ENCODE results near the gene RPSA.
"Not testable (repeated sequence)": the region's sequence is repeated elsewhere in the genome, so short reads cannot be mapped to it uniquely, and the experiment has no call there.

RPSA gene

DNA sequence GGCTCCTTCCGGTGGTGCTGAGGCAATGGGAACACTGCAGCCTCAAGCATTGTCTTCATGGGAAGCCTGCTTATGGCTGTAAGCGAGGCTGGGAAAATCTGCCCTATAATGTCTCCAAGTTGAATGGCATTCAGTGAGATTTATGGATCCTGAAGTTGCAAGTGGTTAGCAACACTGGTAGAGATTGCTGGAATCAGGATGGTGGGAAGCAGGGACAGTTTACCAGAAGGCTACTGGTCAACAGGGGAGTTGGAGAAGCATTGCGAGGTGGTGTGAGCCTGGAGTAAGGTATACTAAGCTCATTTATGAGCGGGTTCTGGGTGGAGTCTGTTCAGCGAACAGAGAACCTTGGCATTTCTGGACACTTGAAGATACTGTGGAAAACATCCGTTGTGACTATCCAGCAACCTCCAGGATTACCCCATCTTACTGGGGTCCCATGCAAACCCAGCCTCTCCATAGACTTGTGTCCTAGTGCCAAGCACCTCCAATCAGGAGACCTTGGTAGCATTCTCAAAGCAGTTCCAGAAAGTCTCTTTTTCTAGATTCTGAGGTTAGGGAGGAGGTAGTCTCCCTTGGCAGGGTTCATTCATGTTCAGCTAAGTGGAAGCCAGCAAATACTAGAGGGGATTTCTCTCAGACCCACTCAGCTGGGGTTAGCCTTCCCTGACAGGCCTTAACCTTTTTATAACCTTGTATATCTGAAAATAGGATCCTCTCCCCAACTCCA, 7.3 kb downstream of the RPSA start:
- no peaks in the 10 kb centered on the region for H3K27me3 ChIP-seq (ENCODE audit: insufficient read depth, low read depth, severe bottlenecking)
- peaks cover 60% of the 10 kb centered on the region for H3K36me3 ChIP-seq
- H3K9me3 ChIP-seq (ENCODE audit: severe bottlenecking), result no peaks in the 10 kb centered on the region
- H3K4me3 ChIP-seq (ENCODE audit: low read depth, low read length), result no peak overlapping the region
- TF ChIP-seq, protein P1, sequence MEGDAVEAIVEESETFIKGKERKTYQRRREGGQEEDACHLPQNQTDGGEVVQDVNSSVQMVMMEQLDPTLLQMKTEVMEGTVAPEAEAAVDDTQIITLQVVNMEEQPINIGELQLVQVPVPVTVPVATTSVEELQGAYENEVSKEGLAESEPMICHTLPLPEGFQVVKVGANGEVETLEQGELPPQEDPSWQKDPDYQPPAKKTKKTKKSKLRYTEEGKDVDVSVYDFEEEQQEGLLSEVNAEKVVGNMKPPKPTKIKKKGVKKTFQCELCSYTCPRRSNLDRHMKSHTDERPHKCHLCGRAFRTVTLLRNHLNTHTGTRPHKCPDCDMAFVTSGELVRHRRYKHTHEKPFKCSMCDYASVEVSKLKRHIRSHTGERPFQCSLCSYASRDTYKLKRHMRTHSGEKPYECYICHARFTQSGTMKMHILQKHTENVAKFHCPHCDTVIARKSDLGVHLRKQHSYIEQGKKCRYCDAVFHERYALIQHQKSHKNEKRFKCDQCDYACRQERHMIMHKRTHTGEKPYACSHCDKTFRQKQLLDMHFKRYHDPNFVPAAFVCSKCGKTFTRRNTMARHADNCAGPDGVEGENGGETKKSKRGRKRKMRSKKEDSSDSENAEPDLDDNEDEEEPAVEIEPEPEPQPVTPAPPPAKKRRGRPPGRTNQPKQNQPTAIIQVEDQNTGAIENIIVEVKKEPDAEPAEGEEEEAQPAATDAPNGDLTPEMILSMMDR (IDR thresholded peaks at IDR 0.05; ENCODE audit: low read depth, low read length), result no peak
- no peak for DNase-seq
- H3K27ac ChIP-seq, result no peak overlapping the region; the same call in 1 of the 2 replicates

DNA sequence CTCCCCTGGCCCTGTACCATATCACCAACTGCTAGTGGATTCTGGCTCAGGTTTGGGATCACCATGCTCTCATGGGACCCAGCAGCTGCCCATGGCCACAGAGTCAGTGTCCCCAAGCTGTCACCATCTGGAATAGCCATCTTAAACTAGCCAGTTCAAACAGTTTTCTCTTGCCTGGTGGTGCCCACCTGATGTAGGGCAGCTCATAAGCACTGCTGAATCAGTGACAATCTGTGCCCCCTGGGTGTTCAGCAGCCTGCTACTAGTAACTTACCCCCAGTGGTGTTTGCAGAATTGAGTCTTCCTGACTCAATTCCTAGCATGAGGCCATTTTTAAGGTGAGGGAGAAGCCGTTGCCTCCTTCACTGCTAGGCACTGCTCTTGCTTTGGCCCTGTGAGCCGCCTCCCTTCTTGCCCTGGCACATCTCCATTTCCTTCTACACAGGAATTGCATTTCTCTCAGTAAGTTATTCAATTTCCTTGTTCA, 7.9 kb downstream of the RPSA start:
- H3K27ac ChIP-seq, result peak overlapping the region; percentile 43
- H3K4me3 ChIP-seq (ENCODE audit: low read depth, low read length), result no peak overlapping the region
- H3K9me3 ChIP-seq (ENCODE audit: severe bottlenecking), result no peaks in the 10 kb centered on the region
- TF ChIP-seq, protein P1 (IDR thresholded peaks at IDR 0.05; ENCODE audit: low read depth, low read length), result no peak
- no peaks in the 10 kb centered on the region for H3K27me3 ChIP-seq (ENCODE audit: insufficient read depth, low read depth, severe bottlenecking)
- DNase-seq, result no peak
- H3K36me3 ChIP-seq, result peaks cover 56% of the 10 kb centered on the region

DNA sequence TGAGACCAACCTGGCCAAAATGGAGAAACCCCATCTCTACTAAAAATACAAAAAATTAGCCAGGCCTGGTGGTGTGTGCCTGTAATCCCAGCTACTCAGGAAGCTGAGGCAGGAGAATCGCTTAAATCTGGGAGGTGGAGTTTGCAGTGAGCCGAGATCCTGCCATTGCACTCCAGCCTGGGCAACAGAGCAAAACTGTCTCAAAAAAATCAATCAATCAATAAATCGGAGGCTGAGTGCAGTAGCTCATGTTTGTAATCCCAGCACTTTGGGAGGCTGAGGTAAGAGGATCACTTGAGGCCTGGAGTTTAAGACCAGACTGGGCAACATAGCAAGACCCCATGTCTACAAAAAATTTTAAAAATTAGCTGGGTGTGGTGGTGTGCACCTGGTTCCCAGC, 8.8 kb downstream of the RPSA start:
- peaks cover 48% of the 10 kb centered on the region for H3K36me3 ChIP-seq
- not testable (repeated sequence) for H3K9me3 ChIP-seq (ENCODE audit: severe bottlenecking); DNase-seq; H3K27me3 ChIP-seq (ENCODE audit: insufficient read depth, low read depth, severe bottlenecking); H3K27ac ChIP-seq; H3K4me3 ChIP-seq (ENCODE audit: low read depth, low read length)

DNA sequence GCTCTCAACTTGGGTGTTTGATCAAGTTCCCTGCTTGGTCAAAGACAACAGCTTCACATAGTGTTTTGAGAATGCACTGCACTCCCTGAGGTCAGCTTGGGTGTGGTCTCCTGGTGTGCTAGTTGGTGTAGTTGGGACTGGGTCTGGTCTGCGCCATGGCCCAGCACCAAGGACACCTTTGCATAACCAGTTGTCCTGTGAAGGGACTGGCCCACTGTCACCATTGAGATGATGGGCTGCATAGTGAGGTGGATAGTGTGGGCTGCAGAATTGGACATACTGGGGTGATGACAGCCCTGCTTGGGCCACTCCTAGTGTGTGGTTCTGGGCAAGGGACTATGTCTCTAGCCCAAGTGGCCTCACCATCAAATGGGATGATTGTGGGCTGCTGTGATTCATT, 9.5 kb downstream of the RPSA start:
- Histone ChIP-seq H3K27ac (no peak overlapping the region), H3K27me3 (ENCODE audit: insufficient read depth, low read depth, severe bottlenecking) (no peaks in the 10 kb centered on the region), H3K36me3 (peaks cover 41% of the 10 kb centered on the region), H3K4me3 (ENCODE audit: low read depth, low read length) (no peak overlapping the region), H3K9me3 (ENCODE audit: severe bottlenecking) (no peaks in the 10 kb centered on the region)
- TF ChIP-seq, protein P1 (IDR thresholded peaks at IDR 0.05; ENCODE audit: low read depth, low read length), result no peak
- DNase-seq, result no peak

DNA sequence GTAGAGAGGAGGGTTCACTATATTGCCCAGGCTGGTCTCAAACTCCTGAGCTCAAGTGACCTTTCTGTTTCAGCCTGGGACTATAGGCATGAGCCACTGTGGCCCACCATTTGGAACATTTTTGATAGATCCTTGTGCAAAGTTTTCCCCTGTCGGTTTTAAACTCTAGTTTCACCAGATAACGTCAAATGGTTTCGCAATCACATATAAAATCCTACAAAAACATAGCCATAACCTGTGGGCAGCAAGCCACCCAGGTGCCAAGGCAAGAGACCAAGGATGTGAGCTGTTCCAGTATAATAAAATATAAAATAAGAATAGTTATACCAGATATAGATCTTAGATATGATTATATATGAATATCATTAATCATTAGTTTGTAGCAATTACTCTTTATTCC, 10.5 kb downstream of the RPSA start:
- H3K4me3 ChIP-seq (ENCODE audit: low read depth, low read length); H3K9me3 ChIP-seq (ENCODE audit: severe bottlenecking); H3K27ac ChIP-seq; DNase-seq; H3K27me3 ChIP-seq (ENCODE audit: insufficient read depth, low read depth, severe bottlenecking): not testable (repeated sequence)
- H3K36me3 ChIP-seq, result peaks cover 31% of the 10 kb centered on the region

DNA sequence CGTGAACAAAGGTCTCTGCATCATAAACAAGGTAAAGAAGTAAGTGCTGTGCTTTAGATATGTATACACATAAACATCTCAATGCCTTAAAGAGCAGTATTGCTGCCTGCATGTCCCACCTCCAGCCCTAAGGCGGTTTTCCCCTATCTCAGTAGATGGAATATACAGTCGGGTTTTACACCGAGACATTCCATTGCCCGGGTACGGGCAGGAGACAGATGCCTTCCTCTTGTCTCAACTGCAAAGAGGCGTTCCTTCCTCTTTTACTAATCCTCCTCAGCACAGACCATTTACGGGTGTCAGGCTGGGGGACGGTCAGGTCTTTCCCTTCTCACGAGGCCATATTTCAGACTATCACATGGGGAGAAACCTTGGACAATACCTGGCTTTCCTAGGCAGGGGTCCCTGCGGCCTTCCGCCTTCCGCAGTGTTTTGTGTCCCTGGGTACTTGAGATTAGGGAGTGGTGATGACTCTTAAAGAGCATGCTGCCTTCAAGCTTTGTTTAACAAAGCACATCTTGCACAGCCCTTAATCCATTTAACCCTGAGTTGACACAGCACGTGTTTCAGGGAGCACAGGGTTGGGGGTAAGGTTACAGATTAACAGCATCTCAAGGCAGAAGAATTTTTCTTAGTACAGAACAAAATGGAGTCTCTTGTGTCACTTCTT, 12.2 kb downstream of the RPSA start:
- peak; percentile 53 for DNase-seq
- peak overlapping the region; percentile 74 for H3K27ac ChIP-seq
- H3K27me3 ChIP-seq (ENCODE audit: insufficient read depth, low read depth, severe bottlenecking); H3K4me3 ChIP-seq (ENCODE audit: low read depth, low read length); H3K9me3 ChIP-seq (ENCODE audit: severe bottlenecking): not testable (repeated sequence)
- H3K36me3 ChIP-seq, result peaks cover 14% of the 10 kb centered on the region

DNA sequence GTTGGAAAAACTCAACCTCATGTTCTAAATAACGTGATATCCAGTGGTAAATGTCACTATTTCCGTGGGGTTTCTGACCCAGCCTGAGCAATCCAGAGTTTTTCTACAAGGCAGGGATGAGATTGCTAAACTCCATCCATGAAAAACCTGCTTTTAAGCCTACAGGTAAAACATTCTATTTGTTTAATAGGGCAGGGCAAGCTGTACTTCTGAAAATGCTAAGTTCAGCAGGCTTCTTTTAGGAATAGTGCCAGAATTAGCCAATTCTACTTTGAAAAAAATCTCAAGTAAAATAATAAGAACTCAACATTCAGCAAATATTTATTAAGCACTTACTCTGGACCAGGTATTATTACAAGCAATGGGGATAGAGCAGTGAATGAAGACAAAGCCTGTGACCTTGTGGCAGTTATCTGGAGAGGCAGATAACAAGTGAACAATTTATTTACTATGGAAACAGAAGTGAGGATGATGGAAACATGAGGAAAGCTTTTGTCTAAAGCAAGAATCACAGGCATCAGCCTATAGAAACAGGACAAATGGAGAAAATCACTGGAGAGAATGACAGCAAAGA, 13.3 kb downstream of the RPSA start:
- no peak for DNase-seq
- H3K27me3 ChIP-seq (ENCODE audit: insufficient read depth, low read depth, severe bottlenecking), result no peaks in the 10 kb centered on the region
- no peaks in the 10 kb centered on the region for H3K9me3 ChIP-seq (ENCODE audit: severe bottlenecking)
- TF ChIP-seq, protein P1 (IDR thresholded peaks at IDR 0.05; ENCODE audit: low read depth, low read length), result no peak
- H3K27ac ChIP-seq, result no peak overlapping the region; the same call in 1 of the 2 replicates
- H3K4me3 ChIP-seq (ENCODE audit: low read depth, low read length), result no peak overlapping the region
- peaks cover 2% of the 10 kb centered on the region; the same call in 1 of the 2 replicates for H3K36me3 ChIP-seq

Measured in WERI-Rb-1 (cell line).